SK-N-SH treated with all-trans-retinoic acid at 6 μM for 48 hours (cell line): ENCODE data around the gene ZMYND11.

Experiments used
- ATAC-seq: fragments of 200-7000 bp; cut with Tn5 transposase; 3 replicates; pipeline ENCODE4 v1.9.1; 2020; ENCODE audit warnings: mild to moderate bottlenecking, moderate library complexity
- ARNTL ChIP-seq: fragments of 450-650 bp; formaldehyde crosslinking; IDR thresholded peaks from 2 replicates; pipeline ENCODE4 v1.5.0; 2020; ENCODE audit warnings: low read depth, mild to moderate bottlenecking, moderate library complexity, borderline replicate concordance
- BACH2 ChIP-seq: fragments of 250-450 bp; sonication (Bioruptor Pico); IDR thresholded peaks from 2 replicates; pipeline ENCODE4 v1.9.0; 2021; ENCODE audit warnings: mild to moderate bottlenecking, borderline replicate concordance
- CSDC2 ChIP-seq: fragments of 250-450 bp; sonication (Bioruptor Pico); IDR thresholded peaks from 2 replicates; pipeline ENCODE4 v1.5.0; 2020; ENCODE audit warnings: mild to moderate bottlenecking, moderate library complexity
- CSRNP3 ChIP-seq: fragments of 250-450 bp; sonication (Bioruptor Pico); IDR thresholded peaks from 2 replicates; pipeline ENCODE4 v1.5.1; 2021; ENCODE audit warnings: mild to moderate bottlenecking, moderate library complexity
- ESRRG ChIP-seq: fragments of 250-450 bp; sonication (Bioruptor Pico); IDR thresholded peaks from 2 replicates; pipeline ENCODE4 v1.6.1; 2021; ENCODE audit warnings: mild to moderate bottlenecking
- GLIS3 ChIP-seq: fragments of 250-450 bp; sonication (Bioruptor Pico); IDR thresholded peaks from 2 replicates; pipeline ENCODE4 v1.5.0; 2020; ENCODE audit warnings: mild to moderate bottlenecking, moderate library complexity
- OSR1 ChIP-seq: fragments of 250-450 bp; sonication (Bioruptor Pico); IDR thresholded peaks from 2 replicates; pipeline ENCODE4 v1.8.0; 2022; ENCODE audit warnings: moderate library complexity, mild to moderate bottlenecking, inconsistent platforms
- PATZ1 ChIP-seq: fragments of 250-450 bp; sonication (Bioruptor Pico); IDR thresholded peaks from 2 replicates; pipeline ENCODE4 v1.8.0; 2020; ENCODE audit warnings: mild to moderate bottlenecking, moderate library complexity, borderline replicate concordance
- POU6F1 ChIP-seq: fragments of 250-450 bp; sonication (Bioruptor Pico); IDR thresholded peaks from 2 replicates; pipeline ENCODE4 v1.8.0; 2021; ENCODE audit warnings: low read depth, mild to moderate bottlenecking, moderate library complexity, borderline replicate concordance
- PPARA ChIP-seq: fragments of 250-450 bp; sonication (Bioruptor Pico); IDR thresholded peaks from 2 replicates; pipeline ENCODE4 v1.5.0; 2020; ENCODE audit warnings: mild to moderate bottlenecking, borderline replicate concordance
- RARB ChIP-seq: fragments of 250-450 bp; sonication (Bioruptor Pico); IDR thresholded peaks from 2 replicates; pipeline ENCODE4 v1.8.0; 2021; ENCODE audit warnings: mild to moderate bottlenecking, moderate library complexity
- SNAI2 ChIP-seq: fragments of 250-450 bp; sonication (Bioruptor Pico); IDR thresholded peaks from 2 replicates; pipeline ENCODE4 v1.5.0; 2020; ENCODE audit warnings: mild to moderate bottlenecking, moderate library complexity
- TCF4 ChIP-seq: fragments of 250-450 bp; sonication (Bioruptor Pico); IDR thresholded peaks from 2 replicates; pipeline ENCODE4 v1.8.0; 2021; ENCODE audit warnings: mild to moderate bottlenecking, moderate library complexity, borderline replicate concordance
- TOX ChIP-seq: fragments of 250-450 bp; sonication (Bioruptor Pico); IDR thresholded peaks from 2 replicates; pipeline ENCODE4 v1.8.0; 2021; ENCODE audit warnings: mild to moderate bottlenecking, moderate library complexity, borderline replicate concordance
- ZC3H10 ChIP-seq: fragments of 250-450 bp; sonication (Bioruptor Pico); IDR thresholded peaks from 2 replicates; pipeline ENCODE4 v1.5.1; 2021; ENCODE audit warnings: mild to moderate bottlenecking, moderate library complexity
- ZFP3 ChIP-seq: fragments of 250-450 bp; sonication (Bioruptor Pico); IDR thresholded peaks from 2 replicates; pipeline ENCODE4 v1.5.0; 2020; ENCODE audit warnings: mild to moderate bottlenecking, moderate library complexity
- ZFP30 ChIP-seq: fragments of 450-650 bp; formaldehyde crosslinking; IDR thresholded peaks from 2 replicates; pipeline ENCODE4 v1.5.0; 2022; ENCODE audit warnings: mild to moderate bottlenecking, moderate library complexity
- ZNF565 ChIP-seq: fragments of 450-650 bp; formaldehyde crosslinking; conservative IDR thresholded peaks from 2 replicates; pipeline ENCODE4 v1.5.0; 2020; ENCODE audit warnings: low read depth, mild to moderate bottlenecking, moderate library complexity
- ZNF70 ChIP-seq: fragments of 450-650 bp; formaldehyde crosslinking; IDR thresholded peaks from 2 replicates; pipeline ENCODE4 v1.5.0; 2020; ENCODE audit warnings: mild to moderate bottlenecking, moderate library complexity
- ZNF8 ChIP-seq: fragments of 450-650 bp; formaldehyde crosslinking; IDR thresholded peaks from 2 replicates; pipeline ENCODE4 v1.5.0; 2020; ENCODE audit warnings: mild to moderate bottlenecking, moderate library complexity
- TF ChIP-seq, protein P1 (sequence below): fragments of 250-450 bp; sonication (Bioruptor Pico); IDR thresholded peaks from 2 replicates; pipeline ENCODE4 v1.5.1; 2020; ENCODE audit warnings: low read depth, mild to moderate bottlenecking, moderate library complexity
- TF ChIP-seq, protein P2 (sequence below): fragments of 250-450 bp; sonication (Bioruptor Pico); IDR thresholded peaks from 2 replicates; pipeline ENCODE4 v1.5.0; 2020; ENCODE audit warnings: mild to moderate bottlenecking, moderate library complexity

Gene ZMYND11

DNA sequence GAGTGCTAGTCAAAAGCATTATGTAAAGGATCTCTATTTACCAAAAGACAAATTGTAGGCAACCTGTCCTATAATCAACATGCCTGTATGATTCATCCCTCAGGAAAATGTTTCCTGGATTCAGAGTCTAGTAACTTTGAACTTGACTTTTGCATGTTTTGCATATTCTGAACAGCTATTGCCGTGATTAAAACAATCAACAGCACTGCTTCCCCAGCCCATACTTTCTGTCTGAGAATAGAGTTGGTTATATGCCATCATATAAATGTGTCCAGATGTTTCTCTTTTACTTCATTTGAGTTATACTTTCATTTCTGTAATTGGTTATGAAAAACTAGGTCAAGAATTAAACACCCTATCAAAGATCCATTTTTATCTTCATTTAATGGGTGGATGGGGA lies 83.5 kb downstream of the ZMYND11 start:
- no peak for TF ChIP-seq CSDC2 (CRISPR knock-in tag)
- no peak for TF ChIP-seq ZC3H10 (CRISPR knock-in tag)
- no peak for TF ChIP-seq ZNF70
- TF ChIP-seq TOX (CRISPR knock-in tag) = no peak
- no peak for TF ChIP-seq ZNF8 (CRISPR knock-in tag)
- TF ChIP-seq ZNF565 = no peak
- ATAC-seq = no peak

DNA sequence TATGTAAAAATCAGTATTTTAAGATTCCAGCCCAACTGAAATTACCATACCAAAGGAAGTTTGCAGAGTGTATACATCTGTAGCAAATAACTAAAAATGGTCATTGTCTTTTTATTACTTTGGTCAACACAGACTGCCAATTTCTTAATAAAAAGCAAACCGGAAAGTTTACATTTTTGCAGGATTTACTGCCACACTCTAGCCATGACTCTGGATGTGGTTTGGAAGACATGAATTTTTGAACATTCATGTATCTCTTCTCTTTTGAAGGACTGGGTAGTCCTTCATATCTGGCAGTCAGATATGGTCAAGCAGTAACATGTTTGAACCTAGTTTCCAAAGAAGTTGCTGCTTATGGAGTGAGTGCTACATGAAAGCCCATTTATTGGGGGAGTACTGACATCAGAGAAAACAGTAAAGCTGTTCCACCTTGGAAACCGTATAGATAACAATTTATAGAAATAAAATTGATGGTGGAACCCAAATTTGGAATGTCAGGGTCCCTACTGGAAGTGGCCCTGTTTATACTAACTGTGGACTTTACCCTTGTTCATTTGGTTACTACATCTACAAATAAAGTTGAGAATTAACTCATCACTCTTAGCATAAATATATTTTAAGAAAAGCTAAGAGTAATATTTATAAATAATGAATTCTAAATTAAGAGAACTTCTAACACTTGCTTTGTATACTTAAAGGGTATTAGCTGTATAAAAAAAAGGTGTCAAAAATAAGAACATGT lies 84.6 kb downstream of the ZMYND11 start:
- no peak for ATAC-seq
- TF ChIP-seq POU6F1 (no peak), TCF4 (no peak), ZNF8 (CRISPR knock-in tag) (no peak), SNAI2 (CRISPR knock-in tag) (no peak), CSRNP3 (CRISPR knock-in tag) (no peak), PATZ1 (CRISPR knock-in tag) (no peak), GLIS3 (no peak), OSR1 (CRISPR knock-in tag) (no peak), BACH2 (CRISPR knock-in tag) (no peak), CSDC2 (CRISPR knock-in tag) (no peak), ARNTL (CRISPR knock-in tag) (no peak), ZFP30 (CRISPR knock-in tag) (no peak), ESRRG (CRISPR knock-in tag) (no peak), ZFP3 (CRISPR knock-in tag) (no peak), RARB (CRISPR knock-in tag) (no peak), TOX (CRISPR knock-in tag) (no peak), ZC3H10 (CRISPR knock-in tag) (no peak)
- TF ChIP-seq, protein P1, sequence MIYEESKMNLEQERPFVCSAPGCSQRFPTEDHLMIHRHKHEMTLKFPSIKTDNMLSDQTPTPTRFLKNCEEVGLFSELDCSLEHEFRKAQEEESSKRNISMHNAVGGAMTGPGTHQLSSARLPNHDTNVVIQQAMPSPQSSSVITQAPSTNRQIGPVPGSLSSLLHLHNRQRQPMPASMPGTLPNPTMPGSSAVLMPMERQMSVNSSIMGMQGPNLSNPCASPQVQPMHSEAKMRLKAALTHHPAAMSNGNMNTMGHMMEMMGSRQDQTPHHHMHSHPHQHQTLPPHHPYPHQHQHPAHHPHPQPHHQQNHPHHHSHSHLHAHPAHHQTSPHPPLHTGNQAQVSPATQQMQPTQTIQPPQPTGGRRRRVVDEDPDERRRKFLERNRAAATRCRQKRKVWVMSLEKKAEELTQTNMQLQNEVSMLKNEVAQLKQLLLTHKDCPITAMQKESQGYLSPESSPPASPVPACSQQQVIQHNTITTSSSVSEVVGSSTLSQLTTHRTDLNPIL (CRISPR knock-in tag) = no peak
- TF ChIP-seq, protein P2, sequence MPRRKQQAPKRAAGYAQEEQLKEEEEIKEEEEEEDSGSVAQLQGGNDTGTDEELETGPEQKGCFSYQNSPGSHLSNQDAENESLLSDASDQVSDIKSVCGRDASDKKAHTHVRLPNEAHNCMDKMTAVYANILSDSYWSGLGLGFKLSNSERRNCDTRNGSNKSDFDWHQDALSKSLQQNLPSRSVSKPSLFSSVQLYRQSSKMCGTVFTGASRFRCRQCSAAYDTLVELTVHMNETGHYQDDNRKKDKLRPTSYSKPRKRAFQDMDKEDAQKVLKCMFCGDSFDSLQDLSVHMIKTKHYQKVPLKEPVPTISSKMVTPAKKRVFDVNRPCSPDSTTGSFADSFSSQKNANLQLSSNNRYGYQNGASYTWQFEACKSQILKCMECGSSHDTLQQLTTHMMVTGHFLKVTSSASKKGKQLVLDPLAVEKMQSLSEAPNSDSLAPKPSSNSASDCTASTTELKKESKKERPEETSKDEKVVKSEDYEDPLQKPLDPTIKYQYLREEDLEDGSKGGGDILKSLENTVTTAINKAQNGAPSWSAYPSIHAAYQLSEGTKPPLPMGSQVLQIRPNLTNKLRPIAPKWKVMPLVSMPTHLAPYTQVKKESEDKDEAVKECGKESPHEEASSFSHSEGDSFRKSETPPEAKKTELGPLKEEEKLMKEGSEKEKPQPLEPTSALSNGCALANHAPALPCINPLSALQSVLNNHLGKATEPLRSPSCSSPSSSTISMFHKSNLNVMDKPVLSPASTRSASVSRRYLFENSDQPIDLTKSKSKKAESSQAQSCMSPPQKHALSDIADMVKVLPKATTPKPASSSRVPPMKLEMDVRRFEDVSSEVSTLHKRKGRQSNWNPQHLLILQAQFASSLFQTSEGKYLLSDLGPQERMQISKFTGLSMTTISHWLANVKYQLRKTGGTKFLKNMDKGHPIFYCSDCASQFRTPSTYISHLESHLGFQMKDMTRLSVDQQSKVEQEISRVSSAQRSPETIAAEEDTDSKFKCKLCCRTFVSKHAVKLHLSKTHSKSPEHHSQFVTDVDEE (CRISPR knock-in tag) = no peak

DNA sequence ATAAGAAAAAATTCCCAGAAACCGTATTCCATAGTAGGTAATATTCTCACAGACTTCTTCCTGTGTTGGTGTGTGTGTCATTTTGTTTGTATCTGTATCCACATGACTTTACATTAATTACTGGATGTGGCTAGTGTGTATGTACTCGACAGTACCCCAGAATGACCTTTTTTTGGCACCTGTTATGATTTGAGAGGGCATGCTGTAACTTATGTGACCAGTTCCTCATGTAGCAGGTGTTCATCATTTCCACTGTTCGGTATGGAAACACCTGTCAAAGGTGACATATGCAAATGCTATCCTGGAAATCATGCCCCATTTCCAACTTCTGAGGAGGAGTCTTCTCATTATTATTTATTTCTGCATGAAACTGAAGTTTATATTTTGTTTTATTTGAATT lies 89.3 kb downstream of the ZMYND11 start:
- no peak for ATAC-seq
- TF ChIP-seq PPARA (CRISPR knock-in tag) (no peak), ESRRG (CRISPR knock-in tag) (no peak), PATZ1 (CRISPR knock-in tag) (no peak), ZNF8 (CRISPR knock-in tag) (no peak), POU6F1 (no peak), RARB (CRISPR knock-in tag) (no peak), BACH2 (CRISPR knock-in tag) (no peak), ZNF70 (no peak), TCF4 (no peak), CSDC2 (CRISPR knock-in tag) (no peak)
- TF ChIP-seq, protein P1 (CRISPR knock-in tag) = no peak
